Caki2 (cell line): ENCODE results near the gene LPGAT1. TPM values are rescaled to one million over a fixed set of nuclear protein-coding genes. Genes with fewer than 3 reads are reported as not detected.
A peak's percentile ranks its signal among the peaks of the same experiment; 100 is the strongest.
"Not testable (repeated sequence)": the region's sequence is repeated elsewhere in the genome, so short reads cannot be mapped to it uniquely, and the experiment has no call there.

Experiments used
- DNase-seq: peaks from one replicate; pipeline ENCODE4 v3.0.0-alpha.2; 2015; ENCODE audit warnings: low read depth
- in situ Hi-C: cut with HindIII; loops from 2 replicates; pipeline ENCODE4 v1.10.0; 2016; ENCODE audit warnings: low sequenced_read_pairs, low pct_unique_long_range_greater_than_20kb, mixed read lengths
- total RNA-seq: library from RNA; depleted of rRNA; stranded (reverse); fragments of >200 nt; shearing (Covaris generic); gene quantifications from 2 replicates; pipeline ENCODE4 v1.2.3, GENCODE V29; 2014; ENCODE audit warnings: low replicate concordance

Gene LPGAT1
- total RNA-seq, 1 experiment from 2014 or later = 38.8 TPM

DNA sequence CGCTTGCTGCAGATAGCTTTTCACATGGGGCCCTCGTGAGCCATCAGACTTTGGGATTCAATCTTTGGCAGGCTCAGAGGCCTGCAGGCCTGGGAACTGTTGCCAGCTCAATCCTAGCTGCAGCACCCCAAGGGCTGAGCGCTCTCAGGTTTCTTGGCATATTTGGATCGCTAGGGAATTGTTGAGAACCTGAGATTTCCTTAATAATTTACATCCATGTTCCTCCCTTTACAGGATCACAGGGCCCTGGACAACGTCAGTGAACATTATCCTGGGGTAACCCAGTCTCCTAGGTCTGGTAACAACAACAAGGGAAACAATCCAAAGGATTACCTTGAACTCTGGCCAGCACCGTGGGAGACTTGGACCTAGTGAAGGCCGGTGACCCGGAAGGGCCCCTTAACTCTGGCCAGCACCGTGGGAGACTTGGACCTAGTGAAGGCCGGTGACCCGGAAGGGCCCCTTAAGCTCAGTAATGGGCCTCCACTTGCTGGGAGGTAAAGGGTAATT, 105.8 kb downstream of the LPGAT1 start:
- in situ Hi-C loops = no loop called here
- no peak for DNase-seq

DNA sequence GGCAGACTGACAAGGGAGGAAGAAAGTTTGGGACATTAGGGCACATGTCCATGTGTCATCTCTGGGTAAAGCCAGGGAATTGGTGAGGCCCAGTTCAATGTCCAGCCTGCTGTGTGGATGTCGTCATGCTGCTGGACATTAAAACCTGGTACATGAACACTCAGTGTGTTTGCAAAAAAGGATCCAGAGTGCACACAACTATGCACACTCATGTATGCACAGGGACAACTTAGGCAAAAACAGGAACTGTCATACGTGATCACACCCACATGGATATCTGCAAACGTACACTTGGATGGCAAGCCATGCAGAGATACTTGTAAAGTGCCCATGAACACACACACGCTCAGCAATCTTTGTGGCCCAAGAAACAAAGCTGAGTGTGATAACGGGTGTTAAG, 107.3 kb downstream of the LPGAT1 start:
- DNase-seq = no peak
- in situ Hi-C loops = no loop called here

DNA sequence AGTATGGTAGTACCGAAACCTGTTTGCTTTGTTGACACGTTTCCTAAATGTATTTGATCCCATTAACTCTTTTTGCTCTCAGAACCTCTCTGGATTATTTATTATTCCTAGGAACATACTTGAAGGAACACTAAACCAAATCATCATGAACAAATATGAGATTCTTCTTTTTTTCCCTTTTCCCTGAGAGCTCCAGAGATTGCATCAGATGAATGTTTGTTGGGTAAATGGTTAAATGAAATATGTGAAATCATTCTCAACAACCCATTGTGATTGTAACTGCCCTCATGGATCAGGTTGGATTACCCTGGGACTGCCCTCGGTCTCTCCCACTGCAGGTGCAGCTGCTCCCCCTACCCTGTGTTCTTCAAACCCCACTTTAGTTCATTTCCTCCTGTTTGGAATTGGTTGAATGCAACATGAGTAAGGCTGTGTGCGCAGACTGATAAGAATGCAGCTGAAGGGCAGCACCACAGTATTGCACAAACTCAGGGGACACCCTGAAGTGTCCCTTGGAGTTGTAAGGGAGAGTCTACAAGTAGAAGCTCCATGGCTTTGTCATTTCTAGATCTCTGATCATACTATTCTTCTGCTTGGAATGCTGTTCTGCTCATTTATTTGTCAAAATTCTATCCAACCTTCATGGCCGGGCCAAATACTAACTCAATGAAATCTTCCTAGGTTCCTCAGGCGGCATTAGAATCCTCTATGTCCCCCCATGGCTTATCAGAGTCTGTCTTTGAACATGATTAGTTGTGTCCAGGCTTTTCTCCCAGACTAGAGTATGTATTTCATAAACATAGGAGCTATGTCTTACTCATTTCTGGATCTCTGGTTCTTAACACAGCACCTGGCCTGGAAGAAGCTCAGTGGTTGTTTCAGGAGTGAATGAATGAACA, 108.0 kb downstream of the LPGAT1 start:
- in situ Hi-C loops = no loop called here
- no peak for DNase-seq

DNA sequence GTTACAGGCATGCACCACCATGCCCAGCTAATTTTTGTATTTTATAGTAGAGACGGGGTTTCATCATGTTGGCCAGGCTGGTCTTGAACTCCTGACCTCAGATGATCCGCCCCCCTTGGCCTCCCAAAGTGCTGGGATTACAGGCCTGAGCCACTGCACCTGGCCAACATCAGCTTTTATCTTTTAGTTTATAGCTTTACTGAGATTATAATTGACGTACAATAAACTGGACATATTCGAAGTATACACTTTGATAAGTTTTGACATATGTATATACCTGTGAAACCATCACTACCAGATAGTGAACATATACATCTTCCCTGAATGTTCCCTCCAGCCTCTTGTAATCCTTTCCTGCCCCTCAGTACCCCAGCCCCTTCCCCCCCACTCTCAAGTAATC, 114.0 kb downstream of the LPGAT1 start:
- in situ Hi-C loops, DNase-seq: not testable (repeated sequence)

DNA sequence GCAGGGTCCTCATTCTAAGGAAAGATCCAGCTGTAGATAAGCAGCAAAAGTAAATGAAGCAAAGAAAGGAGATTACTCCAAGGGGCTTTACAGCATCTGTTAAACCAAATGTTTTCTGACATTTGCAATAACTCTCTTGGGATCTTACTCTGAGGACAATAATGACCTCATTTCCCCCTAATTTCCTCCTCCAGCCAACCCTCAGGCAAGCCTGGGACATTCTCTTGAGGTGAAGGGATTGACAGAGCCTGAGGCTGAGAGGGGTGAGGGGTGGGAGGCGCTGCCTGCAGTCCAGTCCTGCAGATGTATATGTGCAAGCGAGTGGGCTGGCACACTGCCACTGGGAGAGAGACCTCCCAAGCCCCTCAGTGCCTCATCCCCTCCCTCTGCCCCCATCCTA, 114.6 kb downstream of the LPGAT1 start:
- DNase-seq = no peak
- in situ Hi-C loops = no loop called here

DNA sequence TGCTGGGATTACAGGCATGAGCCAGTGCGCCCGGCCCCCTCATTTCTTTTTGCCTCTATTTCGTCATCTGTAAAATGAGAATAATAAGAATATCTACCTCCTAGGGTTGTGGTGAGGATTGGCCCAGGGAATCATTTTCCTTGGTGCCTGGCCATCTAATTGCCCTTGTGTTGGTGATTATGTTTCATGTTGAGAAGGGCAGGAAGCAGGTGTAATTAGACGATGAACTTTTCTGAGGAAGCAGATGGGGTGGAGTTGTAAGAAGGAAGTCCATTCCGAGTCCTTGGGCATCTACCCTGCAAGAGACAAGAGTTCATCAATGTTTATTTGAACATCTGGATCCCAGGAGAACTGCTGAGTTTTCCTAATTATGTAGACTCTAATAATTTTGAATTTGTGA, 116.4 kb downstream of the LPGAT1 start:
- in situ Hi-C loops = no loop called here
- DNase-seq = no peak

DNA sequence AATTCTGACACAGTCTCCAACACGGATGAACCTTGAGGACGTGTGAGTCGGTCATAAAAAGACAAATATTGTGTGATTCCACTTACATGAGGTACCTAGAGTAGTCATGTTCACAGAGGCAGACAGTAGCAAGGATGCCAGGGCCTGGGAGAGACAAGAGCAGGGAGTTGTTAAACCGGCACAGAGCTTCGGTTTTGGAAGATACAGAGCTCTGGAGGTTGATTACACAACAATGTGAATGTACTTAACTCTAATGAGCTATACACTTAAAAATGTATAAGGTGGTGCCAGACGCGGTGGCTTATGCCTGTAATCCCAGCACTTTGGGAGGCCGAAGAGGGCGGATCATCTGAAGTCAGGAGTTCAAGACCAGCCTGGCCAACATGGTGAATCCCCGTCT, 117.3 kb downstream of the LPGAT1 start:
- in situ Hi-C loops = no loop called here
- no peak for DNase-seq

DNA sequence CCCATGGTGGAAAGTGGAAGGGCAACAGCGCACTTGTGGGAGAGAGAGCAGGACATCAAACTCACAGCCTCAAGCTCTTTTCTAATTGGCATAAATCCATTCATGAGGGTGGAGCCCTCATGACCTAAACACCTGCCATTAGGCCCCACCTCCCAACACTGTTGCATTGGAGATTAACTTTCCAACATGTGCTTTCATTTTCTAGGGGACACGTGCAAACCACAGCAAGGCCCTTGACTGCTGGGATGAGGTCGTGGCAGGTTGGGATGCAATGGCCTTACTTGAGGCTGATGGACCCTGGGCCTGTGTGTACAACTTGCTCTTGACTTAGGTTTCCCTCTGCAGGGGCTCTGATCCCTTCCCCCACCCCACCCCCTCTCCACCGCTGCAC, 119.3 kb downstream of the LPGAT1 start:
- no peak for DNase-seq
- in situ Hi-C loops = no loop called here

DNA sequence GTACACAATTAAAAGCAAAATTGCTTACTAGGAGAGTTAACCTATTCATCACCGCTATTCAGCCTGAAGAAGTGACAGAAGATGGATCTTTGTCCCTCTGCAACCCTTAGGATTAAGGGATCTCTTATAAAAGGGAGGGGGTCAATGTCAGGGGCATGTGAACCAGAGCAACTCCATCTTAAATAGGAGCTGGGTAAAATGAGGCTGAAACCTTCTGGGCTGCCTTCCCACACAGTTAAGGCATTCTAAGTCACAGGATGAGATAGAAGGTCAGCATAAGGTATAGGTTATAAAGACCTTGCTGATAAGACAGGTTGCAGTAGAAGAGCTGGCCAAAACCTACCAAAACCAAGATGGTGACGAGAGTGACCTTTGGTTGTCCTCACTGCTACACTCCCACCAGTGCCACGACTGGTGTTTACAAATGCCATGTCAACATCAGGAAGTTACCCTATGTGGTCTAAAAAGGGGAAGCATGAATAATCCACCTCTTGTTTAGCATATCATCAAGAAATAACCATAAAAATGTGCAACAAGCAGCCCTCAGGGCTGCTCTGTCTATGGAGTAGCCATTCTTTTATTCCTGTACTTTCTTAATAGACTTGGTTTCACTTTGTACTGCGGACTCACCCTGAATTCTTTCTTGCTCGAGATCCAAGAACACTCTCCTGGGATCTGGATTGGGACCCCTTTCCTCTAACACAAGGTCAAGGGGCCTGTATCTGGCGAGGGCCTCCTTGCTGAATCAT, 119.8 kb downstream of the LPGAT1 start:
- in situ Hi-C loops = no loop called here

DNA sequence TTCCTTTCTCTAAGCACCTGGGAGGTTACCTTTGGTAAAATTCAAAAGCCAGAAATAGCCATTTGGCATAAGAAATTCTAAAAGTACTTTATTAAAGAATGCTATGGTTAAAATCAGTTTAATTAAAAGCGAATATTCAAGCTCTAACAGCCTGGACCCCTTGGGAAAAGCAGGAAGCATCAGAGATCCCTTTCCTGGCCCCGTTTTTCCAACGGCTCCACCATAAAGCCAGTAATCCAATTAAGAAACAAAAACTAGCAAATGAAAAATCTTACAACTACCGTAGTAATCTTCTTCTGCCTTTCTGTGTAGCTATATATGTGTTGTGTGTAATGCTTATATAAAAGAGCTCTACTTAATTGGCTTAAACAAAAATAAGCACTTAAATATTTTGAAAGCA, 121.6 kb downstream of the LPGAT1 start:
- no peak for DNase-seq
- in situ Hi-C loops = no loop called here

More for the DNA sequence above, 119.8 kb downstream of the LPGAT1 start:
- no peak for DNase-seq

DNA sequence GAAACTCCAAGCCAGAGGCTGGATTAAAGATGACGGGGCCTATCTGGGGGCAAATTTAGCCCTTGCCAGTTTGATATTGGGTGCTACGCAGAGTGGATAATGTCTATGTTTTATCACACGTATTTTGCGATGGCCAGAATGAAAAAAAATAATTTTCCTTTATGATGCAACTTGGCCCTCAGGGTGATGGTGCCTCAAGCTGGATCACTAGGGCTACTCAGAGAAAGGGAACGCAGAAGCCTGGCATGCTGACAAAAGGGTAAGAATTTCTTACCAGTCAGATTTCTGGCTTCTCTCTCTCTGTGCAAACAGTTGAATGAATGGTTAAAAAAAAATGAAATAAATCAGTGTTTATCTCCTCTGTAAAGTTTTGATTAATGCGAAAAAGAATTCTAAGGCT, 122.6 kb downstream of the LPGAT1 start:
- in situ Hi-C loops = no loop called here
- no peak for DNase-seq

DNA sequence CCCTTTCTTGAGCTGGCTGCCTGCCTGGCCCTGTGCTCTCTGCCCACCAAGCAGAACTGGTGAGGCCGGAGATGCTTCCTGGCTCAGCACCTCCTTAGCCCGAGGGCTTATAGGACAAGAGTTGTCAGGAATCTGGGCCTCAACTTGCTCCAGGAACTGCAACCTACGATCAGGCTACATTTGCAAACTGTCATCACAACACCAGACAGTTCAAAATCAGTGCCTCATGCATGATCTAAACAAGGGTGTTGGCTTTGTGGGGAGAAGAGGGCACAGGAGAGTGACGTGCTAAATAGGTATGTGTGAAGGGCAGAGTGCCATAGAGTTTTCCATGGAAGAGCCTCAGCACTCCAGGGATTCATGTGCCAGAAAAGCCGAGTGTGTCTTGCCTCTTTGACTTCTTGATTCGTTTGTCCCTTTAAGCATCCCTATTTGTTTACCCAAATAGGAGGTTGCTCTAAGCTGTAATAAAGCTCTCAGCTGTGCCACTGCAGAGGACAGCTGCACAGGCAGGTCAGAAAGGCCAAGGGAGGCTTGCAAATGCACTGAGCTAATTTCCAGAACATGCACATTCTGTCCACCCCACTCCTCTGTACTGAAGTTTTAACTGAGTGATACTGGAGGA, 125.0 kb downstream of the LPGAT1 start:
- DNase-seq = no peak
- in situ Hi-C loops = no loop called here

DNA sequence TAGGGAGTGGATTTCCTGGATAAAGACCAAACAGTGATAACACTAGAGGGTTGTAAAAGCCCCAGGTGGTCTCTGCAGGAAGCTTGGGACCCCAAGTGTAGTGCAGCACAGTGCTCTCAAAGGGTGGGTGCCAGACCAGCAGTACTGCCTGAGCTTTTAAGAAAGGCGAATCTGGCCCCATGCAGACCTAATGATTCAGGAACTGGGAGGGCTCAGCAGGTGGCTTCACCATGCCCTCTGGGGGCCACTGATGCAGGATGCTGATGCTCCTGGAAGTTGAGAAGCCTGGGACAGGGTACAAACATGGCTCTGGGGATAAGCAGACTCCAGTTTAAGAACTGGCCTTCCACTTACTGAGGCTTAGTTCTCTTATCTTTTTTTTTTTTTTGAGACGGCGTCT, 126.0 kb downstream of the LPGAT1 start:
- DNase-seq = no peak

DNA sequence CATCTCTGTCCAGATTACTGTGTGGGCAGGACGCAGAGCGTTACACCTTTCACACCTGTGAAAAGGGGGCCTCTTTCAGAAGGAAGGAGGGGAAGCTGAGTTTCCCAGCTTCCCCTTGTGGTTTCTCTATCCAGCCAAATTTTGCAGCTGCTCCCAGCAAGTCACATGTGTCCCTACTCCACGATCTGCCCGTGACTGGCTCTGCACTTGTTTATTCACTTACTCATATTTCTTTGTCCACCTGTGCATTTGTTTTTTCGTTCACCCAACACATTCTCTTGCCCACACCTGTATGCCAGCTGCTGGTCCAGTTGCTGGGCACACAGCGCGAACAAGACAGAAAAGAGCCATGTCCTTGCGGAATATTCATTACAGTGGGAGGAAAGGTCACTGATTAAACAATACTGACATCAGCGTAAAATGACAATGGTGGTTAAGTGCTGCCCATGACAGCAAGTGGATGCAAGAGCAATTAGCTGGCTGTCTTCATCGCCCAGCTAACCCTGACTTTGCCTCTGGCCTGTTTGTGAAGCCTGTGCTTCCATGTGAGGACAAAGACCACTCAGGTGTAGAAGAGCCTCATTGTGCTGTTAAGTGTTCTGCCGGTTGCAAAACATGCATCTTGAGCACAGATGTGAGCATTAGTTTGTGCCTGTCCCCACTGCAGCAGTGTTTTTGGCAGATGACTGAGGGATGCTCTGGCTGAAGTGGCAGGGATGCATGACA, 126.6 kb downstream of the LPGAT1 start:
- peak; percentile 30 for DNase-seq
- in situ Hi-C loops = no loop called here

More for the DNA sequence above, 126.0 kb downstream of the LPGAT1 start:
- in situ Hi-C loops = no loop called here

DNA sequence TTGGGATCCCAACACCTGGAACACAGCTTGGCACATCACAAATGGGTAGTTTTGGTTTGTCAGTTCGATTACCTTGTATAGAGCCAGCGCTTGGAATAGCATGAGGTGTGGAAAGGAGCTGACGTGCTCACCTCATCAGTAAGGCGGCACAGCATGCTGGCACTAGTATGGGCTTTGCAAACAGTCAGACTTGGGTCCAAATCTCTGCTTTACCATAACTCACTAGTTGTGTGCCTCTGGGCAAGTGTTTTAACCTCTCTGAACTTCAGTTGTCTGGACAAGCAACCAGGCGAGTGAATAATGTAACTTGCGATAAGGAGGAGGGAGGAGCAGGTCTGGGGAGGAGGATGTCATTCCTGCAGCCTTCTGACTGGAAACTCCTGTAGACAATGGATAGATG, 128.8 kb downstream of the LPGAT1 start:
- in situ Hi-C loops = no loop called here
- no peak for DNase-seq

DNA sequence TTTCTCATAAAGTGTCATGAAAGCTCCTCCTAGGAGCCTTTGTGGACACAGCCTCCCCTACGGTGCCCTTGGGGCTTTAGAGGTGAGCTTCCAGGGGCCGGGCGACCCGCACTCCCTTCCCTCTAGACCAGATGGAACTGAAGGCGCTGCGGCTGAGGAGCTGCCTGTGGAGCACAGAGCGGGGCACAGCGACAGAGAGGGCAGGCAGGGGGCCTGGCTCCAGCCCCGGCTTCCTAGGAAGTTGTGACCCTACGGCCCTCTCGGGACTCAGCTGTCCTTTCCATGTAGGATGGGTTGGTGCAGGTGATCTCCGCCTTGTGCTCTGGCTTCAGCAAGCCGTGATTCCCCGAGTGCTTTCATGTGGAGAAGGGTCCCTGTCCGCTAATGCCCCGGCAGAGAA, 131.5 kb downstream of the LPGAT1 start:
- DNase-seq = no peak
- in situ Hi-C loops = no loop called here

DNA sequence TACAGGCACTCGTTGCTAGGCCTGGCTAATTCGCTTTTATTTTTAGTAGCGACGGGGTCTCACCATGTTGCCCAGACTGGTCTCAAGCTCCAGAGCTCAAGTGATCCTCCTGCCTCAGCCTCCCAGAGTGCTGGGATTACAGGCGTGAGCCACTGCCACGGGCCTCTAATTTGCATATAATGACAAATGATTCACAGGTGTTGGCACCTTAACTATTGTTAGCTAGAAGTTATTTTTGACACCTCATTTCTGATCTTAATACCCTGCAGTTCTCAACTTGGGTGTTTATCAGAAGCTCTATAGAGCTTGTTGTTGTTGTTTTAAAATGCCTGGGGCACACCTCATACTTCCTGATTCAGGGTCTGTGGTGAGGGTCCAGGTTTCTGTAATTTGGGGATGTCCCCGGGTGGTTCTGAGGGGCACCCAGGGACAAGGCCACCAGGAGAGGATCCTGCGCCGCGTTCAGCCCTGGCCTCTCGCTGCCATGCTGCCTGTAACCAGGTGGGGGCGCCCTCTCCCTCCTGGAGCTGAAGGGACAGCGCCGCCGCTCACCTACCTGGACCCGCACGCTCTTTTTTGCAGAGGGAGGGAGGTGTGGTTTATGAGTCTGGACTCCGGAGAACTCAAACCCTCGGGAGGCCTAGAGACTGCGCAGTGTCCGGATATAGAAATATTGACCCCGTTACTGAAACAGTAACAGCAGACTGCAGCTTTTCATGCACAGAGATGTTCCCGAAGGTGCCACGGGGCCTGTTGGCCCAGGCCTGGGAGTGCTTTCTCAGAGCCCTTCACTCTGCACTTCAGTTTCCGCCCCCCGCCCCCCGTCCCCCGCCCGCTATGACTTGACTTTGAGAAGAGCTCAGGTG, 132.2 kb downstream of the LPGAT1 start:
- DNase-seq = peak; percentile 72
- in situ Hi-C loops = no loop called here
